ENCODE results near the gene USP11. TPM values are rescaled to one million over a fixed set of nuclear protein-coding genes. Genes with fewer than 3 reads are reported as not detected.

The USP11 gene
- 49.3 and 51.9 TPM in 2 replicates for total RNA-seq

GRCh38 chrX:47232803-47233332, at the start of gene USP11:
Gene USP11, plus strand, starts transcription at chrX:47233009. Its CDS starts 35 bp downstream, at chrX:47233044.

GRCh38 chrX:47193475-47194193, 39.2 kb upstream of the USP11 start, which contains the start of gene UBA1:
Gene UBA1, plus strand, starts transcription at chrX:47193829. Its CDS starts 4,974 bp downstream, at chrX:47198803.

GRCh38 chrX:47218280-47218919, 14.4 kb upstream of the USP11 start, which contains the start of gene CDK16:
Gene CDK16, plus strand, starts transcription at chrX:47218681. Its CDS starts 4,877 bp downstream, at chrX:47223558.

Other genes with a start within 250 kb of the USP11 start
- gene RGN, start 154.6 kb upstream of the USP11 start, total RNA-seq, result 4.5 and 5.2 TPM in 2 replicates
- 63.6 and 65.7 TPM in 2 replicates for gene NDUFB11, start 88.3 kb upstream of the USP11 start, total RNA-seq
- gene RBM10, start 87.8 kb upstream of the USP11 start, total RNA-seq, result 54.0 and 56.7 TPM in 2 replicates
- gene UBA1, start 39.2 kb upstream of the USP11 start, total RNA-seq, result 177 and 188 TPM in 2 replicates
- gene CDK16, start 14.3 kb upstream of the USP11 start, total RNA-seq, result 102 and 113 TPM in 2 replicates
- gene ZNF157, start 137.6 kb downstream of the USP11 start, total RNA-seq, result under 0.01 and 0.17 TPM in 2 replicates